Trophoblast cell (in vitro differentiated cells and primary cell): ENCODE results near the gene PTPRE.

Source experiments
- DNase-seq, 2 donors: peaks; one replicate each; pipeline ENCODE4 v3.0.0-alpha.2; 2016
- H2AFZ ChIP-seq: 2 replicates; pipeline ENCODE4 v1.6.1; 2013; ENCODE audit warnings: low read length, moderate library complexity, mild to moderate bottlenecking; ENCODE audit not compliant: insufficient read depth, poor library complexity
- H2AK5ac ChIP-seq: 2 replicates; pipeline ENCODE4 v1.6.1; 2013; ENCODE audit warnings: mild to moderate bottlenecking, low read length
- H2BK120ac ChIP-seq: 2 replicates; pipeline ENCODE4 v1.6.1; 2013; ENCODE audit warnings: low read length, mild to moderate bottlenecking, moderate library complexity; ENCODE audit not compliant: insufficient read depth, poor library complexity
- H2BK12ac ChIP-seq: 2 replicates; pipeline ENCODE4 v1.6.1; 2013; ENCODE audit warnings: mild to moderate bottlenecking, low read length, moderate library complexity
- H2BK5ac ChIP-seq: 2 replicates; pipeline ENCODE4 v1.6.1; 2013; ENCODE audit warnings: low read length, low read depth, moderate library complexity, mild to moderate bottlenecking; ENCODE audit not compliant: poor library complexity
- H3K14ac ChIP-seq: 2 replicates; pipeline ENCODE4 v1.6.1; 2013; ENCODE audit warnings: mild to moderate bottlenecking, low read length
- H3K18ac ChIP-seq: 2 replicates; pipeline ENCODE4 v1.6.1; 2013; ENCODE audit warnings: mild to moderate bottlenecking, low read length
- H3K23ac ChIP-seq: 2 replicates; pipeline ENCODE4 v1.6.1; 2013; ENCODE audit warnings: low read length
- H3K27ac ChIP-seq: 2 replicates; pipeline ENCODE4 v1.5.1; 2013; ENCODE audit warnings: low read depth, mild to moderate bottlenecking, inconsistent platforms, low read length, moderate library complexity
- H3K27me3 ChIP-seq: 2 replicates; pipeline ENCODE4 v1.6.1; 2013; ENCODE audit warnings: inconsistent platforms, mild to moderate bottlenecking, low read length, moderate library complexity; ENCODE audit not compliant: insufficient read depth
- H3K36me3 ChIP-seq, 2 experiments: 1 replicate in 1 of 2; 2 replicates in 1 of 2; pipeline ENCODE4 v1.6.1; 2013; ENCODE audit warnings: low read length in 2 of 2, mild to moderate bottlenecking in 2 of 2, moderate library complexity in 1 of 2; ENCODE audit not compliant: insufficient read depth in 2 of 2, control insufficient read depth in 1 of 2
- H3K4ac ChIP-seq: 2 replicates; pipeline ENCODE4 v1.6.1; 2013; ENCODE audit warnings: low read depth, mild to moderate bottlenecking, low read length, moderate library complexity
- H3K4me1 ChIP-seq, 2 experiments: 1 replicate in 1 of 2; 2 replicates in 1 of 2; pipeline ENCODE4 v1.6.1; 2013; ENCODE audit warnings: low read length in 2 of 2, mild to moderate bottlenecking in 2 of 2, moderate library complexity in 1 of 2; ENCODE audit not compliant: insufficient read depth in 2 of 2, control insufficient read depth in 1 of 2
- H3K4me2 ChIP-seq: 2 replicates; pipeline ENCODE4 v1.6.1; 2013; ENCODE audit warnings: inconsistent platforms, mild to moderate bottlenecking, low read length, moderate library complexity
- H3K4me3 ChIP-seq: 2 replicates; pipeline ENCODE4 v1.5.1; 2013; ENCODE audit warnings: mild to moderate bottlenecking, low read depth, low read length, inconsistent platforms
- H3K79me1 ChIP-seq: one replicate; pipeline ENCODE4 v1.6.1; 2013; ENCODE audit warnings: low read length
- H3K79me2 ChIP-seq: 2 replicates; pipeline ENCODE4 v1.6.1; 2013; ENCODE audit warnings: low read length, mild to moderate bottlenecking; ENCODE audit not compliant: control insufficient read depth, insufficient read depth, poor library complexity
- H3K9ac ChIP-seq: 2 replicates; pipeline ENCODE4 v1.6.1; 2013; ENCODE audit warnings: mild to moderate bottlenecking, low read length
- H3K9me3 ChIP-seq: 2 replicates; pipeline ENCODE4 v1.6.1; 2013; ENCODE audit warnings: low read depth, mild to moderate bottlenecking, control low read depth, inconsistent platforms, low read length; ENCODE audit not compliant: insufficient read depth
- H4K12ac ChIP-seq: 2 replicates; pipeline ENCODE4 v1.6.1; 2013; ENCODE audit warnings: low read depth, mild to moderate bottlenecking, low read length, moderate library complexity
- H4K8ac ChIP-seq: 2 replicates; pipeline ENCODE4 v1.6.1; 2013; ENCODE audit warnings: low read depth, mild to moderate bottlenecking, low read length, moderate library complexity
- H4K91ac ChIP-seq: one replicate; pipeline ENCODE4 v1.6.1; 2013; ENCODE audit warnings: low read depth, mild to moderate bottlenecking, low read length, moderate library complexity
- WGBS: extraction: QIAGEN DNeasy Blood & Tissue Kit; methylation state at CpG from one replicate; pipeline ENCODE4 v1.1.7; 2013; ENCODE audit warnings: missing lambda C conversion rate; ENCODE audit not compliant: insufficient read length, insufficient coverage; ENCODE audit errors: extremely low coverage; 5-methylcytosine and 5-hydroxymethylcytosine counted together

Gene PTPRE

DNA sequence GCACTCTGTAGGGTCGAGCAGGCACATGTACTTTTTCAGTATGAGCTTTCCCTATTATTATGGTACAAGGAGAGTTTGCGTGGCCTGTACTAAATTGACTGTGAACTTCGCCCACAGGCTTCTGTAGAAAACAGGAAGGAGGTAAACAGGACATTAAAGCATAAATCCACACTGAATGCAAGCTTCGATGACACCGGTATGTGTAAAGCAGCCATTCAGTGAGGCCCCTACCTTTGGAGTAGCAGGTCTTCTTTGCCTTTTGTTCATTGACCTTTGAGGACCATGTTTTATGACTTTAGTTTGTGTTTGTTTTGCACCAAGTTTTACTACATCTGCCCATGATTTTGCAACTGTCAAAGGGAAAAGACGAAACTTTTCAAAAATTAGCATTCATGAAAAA is 204.8 kb downstream of the PTPRE start:
- Histone ChIP-seq H3K18ac (no peak overlapping the region), H2AK5ac (no peak overlapping the region), H3K4me2 (no peak overlapping the region), H2BK5ac (no peak overlapping the region), H3K27me3 (no peaks in the 10 kb centered on the region), H2BK120ac (no peak overlapping the region), H4K8ac (no peak overlapping the region), H3K9ac (no peak overlapping the region), H3K9me3 (no peaks in the 10 kb centered on the region), H3K79me2 (no peaks in the 10 kb centered on the region), H3K14ac (no peak overlapping the region), H3K4me3 (no peak overlapping the region), H4K91ac (no peak overlapping the region), H3K23ac (no peak overlapping the region), H2BK12ac (no peak overlapping the region), H2AFZ (no peak overlapping the region), H3K36me3 (peaks cover 38 to 75% of the 10 kb centered on the region in 2 experiments), H3K79me1 (no peaks in the 10 kb centered on the region), H3K4ac (no peak overlapping the region), H3K4me1 (no peaks in the 10 kb centered on the region), H4K12ac (no peak overlapping the region), H3K27ac (no peak overlapping the region)
- WGBS, result no CpG with 5 or more reads among the region's 6 CpGs
- no peak for DNase-seq

DNA sequence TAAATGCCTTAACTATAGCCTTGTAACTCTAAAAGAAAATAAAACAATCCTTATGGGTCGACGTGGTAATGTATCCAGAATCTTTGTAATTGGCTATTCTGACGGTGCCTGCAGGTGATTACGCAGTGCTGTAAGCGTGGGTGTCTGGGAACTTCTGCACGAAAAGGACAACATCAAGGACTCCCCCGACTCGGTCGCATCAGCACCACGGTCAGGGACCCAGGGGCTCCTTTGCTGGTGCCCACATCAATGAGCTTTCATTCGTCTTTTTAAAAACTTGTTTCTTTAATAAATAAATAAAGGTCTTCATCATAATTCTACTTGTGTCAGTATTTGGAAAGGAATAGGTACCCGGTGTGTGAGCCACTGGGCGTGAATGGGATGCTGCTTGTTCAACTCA is 206.1 kb downstream of the PTPRE start:
- Histone ChIP-seq H4K91ac (no peak overlapping the region), H3K27me3 (no peaks in the 10 kb centered on the region), H3K9ac (no peak overlapping the region), H3K14ac (no peak overlapping the region), H3K27ac (no peak overlapping the region), H3K36me3 (peaks cover 32 to 67% of the 10 kb centered on the region in 2 experiments), H3K4me1 (no peaks in the 10 kb centered on the region), H2BK5ac (no peak overlapping the region), H3K4ac (no peak overlapping the region), H4K12ac (no peak overlapping the region), H2AFZ (no peak overlapping the region), H4K8ac (no peak overlapping the region), H3K79me1 (no peaks in the 10 kb centered on the region), H2BK12ac (no peak overlapping the region), H3K4me3 (no peak overlapping the region), H3K23ac (no peak overlapping the region), H3K9me3 (no peaks in the 10 kb centered on the region), H2AK5ac (no peak overlapping the region), H3K4me2 (no peak overlapping the region), H3K18ac (no peak overlapping the region), H2BK120ac (no peak overlapping the region), H3K79me2 (no peaks in the 10 kb centered on the region)
- no peak for DNase-seq
- WGBS, result no CpG with 5 or more reads among the region's 13 CpGs

DNA sequence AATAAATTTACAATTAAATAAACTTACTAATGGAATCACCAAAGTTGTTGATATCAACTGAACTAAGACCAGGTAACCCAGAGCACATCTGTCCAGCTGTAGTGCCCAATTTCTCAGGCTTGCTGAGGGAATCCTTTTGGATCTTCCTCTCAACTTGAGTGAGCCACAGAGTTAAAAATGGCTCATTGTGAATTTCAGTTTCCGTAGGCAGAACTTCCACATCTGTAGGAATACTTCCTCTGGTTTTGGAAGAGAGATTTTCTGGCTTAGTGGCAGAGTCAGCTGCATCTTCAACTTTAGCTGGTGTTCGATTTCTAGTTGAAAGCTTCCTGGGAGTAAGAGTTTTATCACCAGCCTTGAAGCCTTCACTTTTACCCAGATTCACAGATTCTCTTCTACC is 208.0 kb downstream of the PTPRE start:
- WGBS, result no CpG with 5 or more reads among the region's 2 CpGs
- no peaks in the 10 kb centered on the region for H3K79me2 ChIP-seq
- H3K4ac ChIP-seq, result no peak overlapping the region
- no peaks in the 10 kb centered on the region for H3K9me3 ChIP-seq
- no peak overlapping the region for H2BK120ac ChIP-seq
- H4K8ac ChIP-seq, result no peak overlapping the region
- DNase-seq, result no peak
- no peak overlapping the region for H2AFZ ChIP-seq
- no peak overlapping the region for H3K27ac ChIP-seq
- no peak overlapping the region for H3K4me3 ChIP-seq
- H3K9ac ChIP-seq, result no peak overlapping the region
- no peak overlapping the region for H3K18ac ChIP-seq
- no peak overlapping the region for H4K91ac ChIP-seq
- no peak overlapping the region for H4K12ac ChIP-seq
- H3K36me3 ChIP-seq, result peaks cover 25 to 56% of the 10 kb centered on the region in 2 experiments
- H3K4me2 ChIP-seq, result no peak overlapping the region
- no peak overlapping the region for H2AK5ac ChIP-seq
- H3K27me3 ChIP-seq, result no peaks in the 10 kb centered on the region
- H2BK12ac ChIP-seq, result no peak overlapping the region
- no peaks in the 10 kb centered on the region for H3K79me1 ChIP-seq
- H3K14ac ChIP-seq, result no peak overlapping the region
- no peak overlapping the region for H3K23ac ChIP-seq
- no peaks in the 10 kb centered on the region for H3K4me1 ChIP-seq
- H2BK5ac ChIP-seq, result no peak overlapping the region

DNA sequence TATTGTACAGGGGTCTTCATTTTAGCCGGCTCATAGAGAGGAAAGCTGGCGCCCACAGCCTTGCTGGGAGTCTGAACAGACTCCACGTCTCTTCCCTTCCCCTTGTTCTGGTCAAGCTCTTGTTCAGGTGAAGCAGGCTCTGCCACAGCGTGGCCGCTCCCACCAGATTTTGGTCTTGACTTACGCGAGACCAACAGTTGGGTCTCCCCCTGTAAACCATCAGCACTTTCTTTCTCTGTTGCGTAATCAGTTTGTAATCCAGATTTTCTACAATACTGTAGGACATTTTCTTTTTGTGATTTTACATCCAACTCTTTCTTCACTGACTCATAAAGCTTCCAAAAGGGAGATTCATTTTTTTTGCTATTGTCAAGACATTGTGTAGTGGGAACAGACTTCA is 208.5 kb downstream of the PTPRE start:
- H2AK5ac ChIP-seq, result no peak overlapping the region
- no peaks in the 10 kb centered on the region for H3K79me2 ChIP-seq
- no peak overlapping the region for H4K8ac ChIP-seq
- H3K4ac ChIP-seq, result no peak overlapping the region
- DNase-seq, result no peak
- H2BK5ac ChIP-seq, result no peak overlapping the region
- H3K4me2 ChIP-seq, result no peak overlapping the region
- no peaks in the 10 kb centered on the region for H3K4me1 ChIP-seq
- H3K23ac ChIP-seq, result no peak overlapping the region
- no peaks in the 10 kb centered on the region for H3K9me3 ChIP-seq
- H3K9ac ChIP-seq, result peak overlapping the region; percentile 65
- H4K12ac ChIP-seq, result no peak overlapping the region
- no peak overlapping the region for H3K4me3 ChIP-seq
- H3K36me3 ChIP-seq, result peaks cover 27 to 55% of the 10 kb centered on the region in 2 experiments
- H3K27me3 ChIP-seq, result no peaks in the 10 kb centered on the region
- H3K18ac ChIP-seq, result no peak overlapping the region
- no peak overlapping the region for H3K27ac ChIP-seq
- H3K14ac ChIP-seq, result no peak overlapping the region
- H2BK120ac ChIP-seq, result no peak overlapping the region
- no peak overlapping the region for H2BK12ac ChIP-seq
- no peaks in the 10 kb centered on the region for H3K79me1 ChIP-seq
- no peak overlapping the region for H4K91ac ChIP-seq
- no CpG with 5 or more reads among the region's 8 CpGs for WGBS
- no peak overlapping the region for H2AFZ ChIP-seq
